NCI-H1436 treated with DMSO at 0.1 percent for 48 hours (cell line): ENCODE results near the gene TNFAIP8L1.

Source experiments
- DNase-seq: peaks from one replicate; lab custom pipeline; 2025; lab: John Stamatoyannopoulos, UW

The TNFAIP8L1 gene

GRCh38 chr19:4702764-4703163 lies 63.4 kb downstream of the TNFAIP8L1 start:
- no peak for DNase-seq

GRCh38 chr19:4703671-4704316 lies 64.5 kb downstream of the TNFAIP8L1 start:
- no peak for DNase-seq

GRCh38 chr19:4704317-4704673 lies 65.0 kb downstream of the TNFAIP8L1 start:
- no peak for DNase-seq
